MCF 10A (cell line): Measurements from ENCODE around the gene HYAL3. TPM values are rescaled to one million over a fixed set of nuclear protein-coding genes. Genes with fewer than 3 reads are reported as not detected.

Source experiments
- BruUV-seq: library from RNA; stranded (reverse); fragments of 400-500 nt; replicated peaks from 2 replicates; lab custom pipeline; 2021; lab: Mats Ljungman, UMichigan
- CTCF ChIA-PET: fragments of 300-600 bp; sonication (Branson Sonifier 250); formaldehyde crosslinking; extraction: SDS; loops from one replicate; lab custom pipeline; 2021; ENCODE audit warnings: antibody characterized with exemption, inconsistent platforms; lab: Yijun Ruan, JAX
- POLR2A ChIA-PET: fragments of 300-600, 350-650 bp; sonication (Branson Sonifier 250); formaldehyde crosslinking; extraction: SDS; loops from one replicate; lab custom pipeline; 2020; ENCODE audit warnings: antibody characterized with exemption, inconsistent platforms; lab: Yijun Ruan, JAX
- DNase-seq: peaks from one replicate; pipeline ENCODE4 v3.0.0-alpha.2; 2018; ENCODE audit not compliant: unreplicated experiment
- H3K27ac Mint-ChIP-seq: one replicate; pipeline ENCODE4 v1.8.0; 2022; ENCODE audit warnings: mild to moderate bottlenecking, low read depth, mixed read lengths; ENCODE audit not compliant: unreplicated experiment
- H3K27me3 Mint-ChIP-seq: one replicate; pipeline ENCODE4 v1.8.0; 2022; ENCODE audit warnings: mixed read lengths; ENCODE audit not compliant: insufficient read depth, unreplicated experiment
- H3K36me3 Mint-ChIP-seq: one replicate; pipeline ENCODE4 v1.8.0; 2022; ENCODE audit warnings: mild to moderate bottlenecking, moderate library complexity, mixed read lengths; ENCODE audit not compliant: insufficient read depth, unreplicated experiment
- H3K4me1 Mint-ChIP-seq: one replicate; pipeline ENCODE4 v1.8.0; 2022; ENCODE audit warnings: mixed read lengths; ENCODE audit not compliant: insufficient read depth, unreplicated experiment
- H3K4me3 Mint-ChIP-seq: one replicate; pipeline ENCODE4 v1.8.0; 2022; ENCODE audit warnings: mild to moderate bottlenecking, moderate library complexity, mixed read lengths; ENCODE audit not compliant: unreplicated experiment
- H3K9me3 Mint-ChIP-seq: one replicate; pipeline ENCODE4 v1.8.0; 2022; ENCODE audit warnings: mixed read lengths; ENCODE audit not compliant: unreplicated experiment
- intact Hi-C: fragments of 100-400 bp; cut with micrococcal nuclease; formaldehyde crosslinking; loops from 2 replicates; pipeline ENCODE4 v1.14.1; 2022
- total RNA-seq: library from RNA; stranded (reverse); gene quantifications from 2 replicates; pipeline ENCODE4 v1.2.3, GENCODE V29; 2022
- TF ChIP-seq, protein P1 (sequence below): fragments of 200-600 bp; IDR thresholded peaks from one replicate; pipeline ENCODE4 v1.8.0; 2022; ENCODE audit warnings: antibody characterized with exemption, mild to moderate bottlenecking; ENCODE audit not compliant: unreplicated experiment

Gene HYAL3
- total RNA-seq, 1 experiment from 2014 or later: 2.3 TPM

DNA sequence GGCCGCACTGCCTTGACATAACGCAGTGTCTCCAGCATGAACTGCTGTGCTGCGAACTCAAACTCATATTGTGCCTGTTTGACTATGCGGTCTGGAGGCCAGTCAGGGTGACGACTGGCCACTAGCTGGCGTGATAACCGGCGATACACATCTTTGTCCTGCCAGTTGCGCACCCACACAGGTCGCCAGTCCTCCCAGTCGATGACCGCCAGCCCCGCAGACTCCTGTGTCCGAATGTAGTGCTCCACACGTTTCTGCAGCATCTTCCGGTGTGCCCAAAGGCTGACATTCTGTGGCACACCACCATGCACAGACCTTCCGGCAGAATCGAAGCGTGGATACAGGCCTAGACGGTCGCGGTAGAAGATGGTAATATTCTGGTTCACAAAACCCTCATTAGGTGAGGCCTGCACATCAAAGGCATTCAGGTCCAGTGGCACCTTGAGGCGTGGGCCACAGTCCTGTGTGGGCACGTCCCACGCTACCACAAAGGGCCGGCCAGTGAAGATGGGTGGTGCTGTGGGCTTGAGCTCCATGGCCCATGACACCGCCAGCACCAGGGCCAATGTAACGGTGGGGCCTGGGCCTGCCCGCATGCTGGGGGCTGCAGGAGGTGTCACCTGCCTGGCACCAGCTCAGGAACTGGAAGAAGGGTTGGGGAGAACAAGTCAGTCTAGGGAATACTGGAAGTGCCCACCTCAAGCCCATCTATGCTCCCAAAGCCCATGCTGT, 20.9 kb upstream of the HYAL3 start:
- Mint-ChIP-seq H3K4me1 (peaks cover 22% of the 10 kb centered on the region), H3K9me3 (no peaks in the 10 kb centered on the region), H3K27me3 (no peaks in the 10 kb centered on the region), H3K36me3 (peaks cover 6% of the 10 kb centered on the region), H3K4me3 (peak overlapping the region; percentile 80), H3K27ac (peak overlapping the region; percentile 98)
- CTCF ChIA-PET: interaction anchor here (0.7 to 1.3 kb wide), 3 partner anchors 11 to 21 kb away, joined by 3 to 4 read pairs (median 3); partner anchors contain the start of genes HYAL3 and NAA80
- no peak for DNase-seq
- TSS peak; percentile 23 for BruUV-seq
- POLR2A ChIA-PET: interaction anchor here (0.6 to 5.0 kb wide), 8 partner anchors 9 to 164 kb away, joined by 3 to 25 read pairs (median 4); partner anchors contain the start of genes HYAL3, IFRD2 and NAA80
- TF ChIP-seq, protein P1, sequence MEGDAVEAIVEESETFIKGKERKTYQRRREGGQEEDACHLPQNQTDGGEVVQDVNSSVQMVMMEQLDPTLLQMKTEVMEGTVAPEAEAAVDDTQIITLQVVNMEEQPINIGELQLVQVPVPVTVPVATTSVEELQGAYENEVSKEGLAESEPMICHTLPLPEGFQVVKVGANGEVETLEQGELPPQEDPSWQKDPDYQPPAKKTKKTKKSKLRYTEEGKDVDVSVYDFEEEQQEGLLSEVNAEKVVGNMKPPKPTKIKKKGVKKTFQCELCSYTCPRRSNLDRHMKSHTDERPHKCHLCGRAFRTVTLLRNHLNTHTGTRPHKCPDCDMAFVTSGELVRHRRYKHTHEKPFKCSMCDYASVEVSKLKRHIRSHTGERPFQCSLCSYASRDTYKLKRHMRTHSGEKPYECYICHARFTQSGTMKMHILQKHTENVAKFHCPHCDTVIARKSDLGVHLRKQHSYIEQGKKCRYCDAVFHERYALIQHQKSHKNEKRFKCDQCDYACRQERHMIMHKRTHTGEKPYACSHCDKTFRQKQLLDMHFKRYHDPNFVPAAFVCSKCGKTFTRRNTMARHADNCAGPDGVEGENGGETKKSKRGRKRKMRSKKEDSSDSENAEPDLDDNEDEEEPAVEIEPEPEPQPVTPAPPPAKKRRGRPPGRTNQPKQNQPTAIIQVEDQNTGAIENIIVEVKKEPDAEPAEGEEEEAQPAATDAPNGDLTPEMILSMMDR: no peak
- intact Hi-C loops: no loop called here

DNA sequence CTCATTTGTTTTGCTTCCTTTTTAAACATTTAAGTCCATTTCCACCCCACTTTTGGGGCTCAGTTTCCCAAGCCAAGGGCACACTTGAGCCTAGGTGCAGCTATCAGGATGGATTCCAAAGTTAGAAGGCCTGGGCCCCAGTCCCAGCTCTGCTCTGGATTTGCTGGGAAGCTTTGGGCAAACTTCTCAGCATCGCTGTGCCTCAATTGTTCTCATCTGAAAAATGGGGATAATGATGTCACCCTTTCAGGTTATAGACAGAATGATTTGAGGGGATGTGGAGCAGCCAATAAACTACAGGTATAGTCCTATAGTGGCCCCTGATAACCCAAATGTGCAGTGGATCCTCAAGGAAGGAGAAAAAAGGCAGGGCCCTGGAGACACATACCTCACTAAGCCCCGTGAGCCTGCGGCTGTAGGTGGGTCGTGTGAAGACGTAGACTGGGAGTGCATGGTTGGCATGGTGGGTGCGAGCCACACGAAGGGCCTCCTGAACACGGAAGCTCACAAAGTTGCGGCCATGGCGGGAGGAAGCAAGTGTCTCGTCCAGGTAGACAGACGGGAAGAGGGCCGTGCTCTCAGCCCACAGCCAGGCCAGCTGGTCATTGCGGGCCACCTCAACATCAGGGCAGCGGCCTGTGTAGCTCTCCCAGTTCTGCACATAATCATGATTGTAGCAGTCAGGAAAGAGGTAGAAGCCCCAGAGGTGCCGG, 20.1 kb upstream of the HYAL3 start:
- ChIA-PET CTCF (interaction anchor here (0.7 to 1.3 kb wide), 5 partner anchors 9 to 21 kb away, joined by 3 to 6 read pairs (median 3); partner anchors contain the start of genes HYAL3, NAA80 and TUSC2), POLR2A (interaction anchor here (0.6 to 1.6 kb wide), 6 partner anchors 8 to 163 kb away, joined by 3 to 7 read pairs (median 4); partner anchors contain the start of gene IFRD2)
- no peak for DNase-seq
- H3K27me3 Mint-ChIP-seq: no peaks in the 10 kb centered on the region
- peaks cover 6% of the 10 kb centered on the region for H3K36me3 Mint-ChIP-seq
- intact Hi-C loops: no loop called here
- peaks cover 22% of the 10 kb centered on the region for H3K4me1 Mint-ChIP-seq
- no peaks in the 10 kb centered on the region for H3K9me3 Mint-ChIP-seq
- no peak overlapping the region for H3K27ac Mint-ChIP-seq
- no TSS peak for BruUV-seq
- H3K4me3 Mint-ChIP-seq: peak overlapping the region; percentile 59
- TF ChIP-seq, protein P1: no peak

DNA sequence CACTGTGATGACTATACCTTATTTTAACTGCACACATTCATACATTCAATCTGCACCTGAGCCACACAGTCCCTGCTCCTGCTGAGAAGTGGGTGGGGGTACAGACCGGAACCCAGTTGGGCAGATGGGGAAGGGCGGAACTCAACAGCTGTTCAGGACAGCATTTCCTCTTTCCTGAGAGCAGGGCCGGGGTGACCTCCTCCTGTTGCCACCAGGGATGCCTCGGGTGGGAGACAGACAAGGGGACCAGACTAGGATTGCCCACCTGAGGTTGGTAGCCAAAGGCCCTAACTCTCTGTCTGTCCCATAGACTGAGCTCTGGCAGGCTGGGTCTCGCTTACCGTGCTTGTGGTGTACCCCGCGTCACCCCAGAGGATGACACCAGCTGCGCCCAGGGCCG, 19.4 kb upstream of the HYAL3 start:
- ChIA-PET POLR2A (interaction anchor here (0.7 to 1.6 kb wide), 5 partner anchors 9 to 26 kb away, joined by 3 to 7 read pairs (median 5); partner anchors contain the start of genes HYAL3, IFRD2 and NAA80), CTCF (interaction anchor here (0.9 to 1.3 kb wide), 3 partner anchors 10 to 15 kb away, joined by 3 to 6 read pairs (median 3); partner anchors contain the start of gene TUSC2)
- intact Hi-C loops: no loop called here
- no TSS peak for BruUV-seq
- Mint-ChIP-seq H3K4me3 (no peak overlapping the region), H3K27me3 (no peaks in the 10 kb centered on the region), H3K27ac (no peak overlapping the region), H3K9me3 (no peaks in the 10 kb centered on the region), H3K4me1 (peaks cover 28% of the 10 kb centered on the region), H3K36me3 (peaks cover 6% of the 10 kb centered on the region)
- TF ChIP-seq, protein P1: no peak
- DNase-seq: no peak

DNA sequence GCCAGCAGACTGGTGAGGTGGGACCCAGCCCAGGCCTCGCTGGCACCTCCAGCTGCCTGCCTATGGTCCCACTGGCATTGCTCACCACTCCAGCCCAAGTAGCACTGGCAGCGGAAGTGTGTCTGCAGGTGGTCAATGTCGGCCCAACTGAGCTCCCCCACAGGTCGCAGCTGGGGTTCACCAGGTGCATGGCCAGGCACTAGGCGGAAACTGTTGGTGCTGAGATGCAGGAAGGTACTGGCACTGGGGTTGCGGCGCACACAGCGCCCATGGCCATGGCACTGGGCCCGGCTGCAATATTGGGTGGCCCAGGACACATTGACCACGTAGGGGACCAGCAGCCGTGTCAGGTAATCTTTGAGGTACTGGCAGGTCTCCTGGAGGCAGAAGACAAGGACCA, 19.0 kb upstream of the HYAL3 start:
- peaks cover 6% of the 10 kb centered on the region for H3K36me3 Mint-ChIP-seq
- BruUV-seq: no TSS peak
- H3K9me3 Mint-ChIP-seq: no peaks in the 10 kb centered on the region
- intact Hi-C loops: no loop called here
- no peak overlapping the region for H3K4me3 Mint-ChIP-seq
- H3K27ac Mint-ChIP-seq: no peak overlapping the region
- CTCF ChIA-PET: interaction anchor here (1.1 to 1.3 kb wide), 4 partner anchors 10 to 18 kb away, joined by 3 to 6 read pairs (median 3); partner anchors contain the start of gene TUSC2
- TF ChIP-seq, protein P1: no peak
- DNase-seq: no peak
- H3K27me3 Mint-ChIP-seq: no peaks in the 10 kb centered on the region
- POLR2A ChIA-PET: interaction anchor here (0.7 to 1.7 kb wide), 4 partner anchors 10 to 26 kb away, joined by 5 to 21 read pairs (median 6); partner anchors contain the start of genes HYAL3, IFRD2, NAA80 and TUSC2
- peaks cover 29% of the 10 kb centered on the region for H3K4me1 Mint-ChIP-seq
